H9 (cell line): ENCODE results near the gene ADAM33. TPM values are rescaled to one million over a fixed set of nuclear protein-coding genes. Genes with fewer than 3 reads are reported as not detected.

ENCODE experiments used
- DNase-seq: peaks from one replicate; pipeline ENCODE4 v3.0.0-alpha.2; 2017
- H2AFZ ChIP-seq: one replicate; pipeline ENCODE4 v1.6.1; 2013; ENCODE audit warnings: mild to moderate bottlenecking, low read length, control low read depth, moderate library complexity
- H2AK5ac ChIP-seq: 2 replicates; pipeline ENCODE4 v1.6.1; 2013; ENCODE audit warnings: low read length, control low read depth, mixed read lengths; ENCODE audit not compliant: insufficient read length
- H2BK120ac ChIP-seq: one replicate; pipeline ENCODE4 v1.6.1; 2013; ENCODE audit warnings: low read depth, mild to moderate bottlenecking, low read length, control low read depth, inconsistent platforms; ENCODE audit not compliant: poor library complexity, severe bottlenecking
- H2BK12ac ChIP-seq: 2 replicates; pipeline ENCODE4 v1.6.1; 2013; ENCODE audit warnings: low read length, control low read depth, mixed read lengths, low read depth; ENCODE audit not compliant: insufficient read length
- H2BK15ac ChIP-seq: 2 replicates; pipeline ENCODE4 v1.6.1; 2013; ENCODE audit warnings: low read depth, low read length, control low read depth
- H2BK20ac ChIP-seq: one replicate; pipeline ENCODE4 v1.6.1; 2013; ENCODE audit warnings: low read depth, mild to moderate bottlenecking, low read length, control low read depth, inconsistent platforms; ENCODE audit not compliant: poor library complexity, severe bottlenecking
- H2BK5ac ChIP-seq: 2 replicates; pipeline ENCODE4 v1.6.1; 2013; ENCODE audit warnings: low read length, control low read depth, mixed read lengths; ENCODE audit not compliant: insufficient read length
- H3K14ac ChIP-seq: 2 replicates; pipeline ENCODE4 v1.6.1; 2013; ENCODE audit warnings: low read length, control low read depth; ENCODE audit not compliant: insufficient read depth
- H3K18ac ChIP-seq: 2 replicates; pipeline ENCODE4 v1.6.1; 2013; ENCODE audit warnings: low read depth, mild to moderate bottlenecking, mixed read lengths, low read length, control low read depth; ENCODE audit not compliant: insufficient read length
- H3K23ac ChIP-seq: 2 replicates; pipeline ENCODE4 v1.6.1; 2013; ENCODE audit warnings: low read length, control low read depth, mixed read lengths, low read depth; ENCODE audit not compliant: insufficient read length
- H3K23me2 ChIP-seq: 2 replicates; pipeline ENCODE4 v1.6.1; 2013; ENCODE audit warnings: low read depth, mild to moderate bottlenecking, mixed read lengths, low read length, control low read depth; ENCODE audit not compliant: insufficient read length, poor library complexity, severe bottlenecking
- H3K27ac ChIP-seq: 2 replicates; pipeline ENCODE4 v1.5.1; 2013; ENCODE audit warnings: low read length, control low read depth, mixed read lengths, low read depth; ENCODE audit not compliant: insufficient read length
- H3K27me3 ChIP-seq: 2 replicates; pipeline ENCODE4 v1.6.1; 2013; ENCODE audit warnings: low read length, control low read depth, inconsistent platforms; ENCODE audit not compliant: insufficient read depth
- H3K4ac ChIP-seq: 2 replicates; pipeline ENCODE4 v1.6.1; 2013; ENCODE audit warnings: low read depth, mild to moderate bottlenecking, control low read depth, inconsistent platforms, low read length, moderate library complexity
- H3K4me1 ChIP-seq: 2 replicates; pipeline ENCODE4 v1.6.1; 2013; ENCODE audit warnings: low read length, control low read depth, inconsistent platforms; ENCODE audit not compliant: insufficient read depth
- H3K4me2 ChIP-seq: 2 replicates; pipeline ENCODE4 v1.6.1; 2013; ENCODE audit warnings: low read length, control low read depth, mixed read lengths; ENCODE audit not compliant: insufficient read length, insufficient read depth
- H3K56ac ChIP-seq: 2 replicates; pipeline ENCODE4 v1.6.1; 2013; ENCODE audit warnings: low read depth, mild to moderate bottlenecking, mixed read lengths, low read length, control low read depth; ENCODE audit not compliant: insufficient read length
- H3K79me1 ChIP-seq: 2 replicates; pipeline ENCODE4 v1.6.1; 2013; ENCODE audit warnings: low read depth, mild to moderate bottlenecking, moderate library complexity, low read length, control low read depth, inconsistent platforms; ENCODE audit not compliant: insufficient read depth, poor library complexity, severe bottlenecking
- H3K79me2 ChIP-seq: 2 replicates; pipeline ENCODE4 v1.6.1; 2013; ENCODE audit warnings: low read length, control low read depth, inconsistent platforms; ENCODE audit not compliant: insufficient read depth
- H3K9ac ChIP-seq: 2 replicates; pipeline ENCODE4 v1.6.1; 2013; ENCODE audit warnings: low read length, control low read depth, mixed read lengths; ENCODE audit not compliant: insufficient read length; ENCODE audit errors: extremely low read depth
- H3K9me3 ChIP-seq: one replicate; pipeline ENCODE4 v1.6.1; 2013; ENCODE audit warnings: low read depth, low read length, inconsistent platforms; ENCODE audit not compliant: control insufficient read depth
- H3T11ph ChIP-seq: one replicate; pipeline ENCODE4 v1.6.1; 2013; ENCODE audit warnings: mild to moderate bottlenecking, low read length, control low read depth, inconsistent platforms
- H4K20me1 ChIP-seq: one replicate; pipeline ENCODE4 v1.6.1; 2013; ENCODE audit not compliant: control insufficient read depth, insufficient read length, insufficient read depth
- H4K5ac ChIP-seq: 2 replicates; pipeline ENCODE4 v1.6.1; 2013; ENCODE audit warnings: low read depth, mild to moderate bottlenecking, mixed read lengths, low read length, control low read depth; ENCODE audit not compliant: insufficient read length
- H4K8ac ChIP-seq: replicated peaks from 2 replicates; pipeline ENCODE4 v1.6.1; 2013; ENCODE audit warnings: low read length, control low read depth, mixed read lengths, low read depth; ENCODE audit not compliant: insufficient read length
- H4K91ac ChIP-seq: 2 replicates; pipeline ENCODE4 v1.6.1; 2013; ENCODE audit warnings: low read depth, mild to moderate bottlenecking, moderate library complexity, mixed read lengths, low read length, control low read depth; ENCODE audit not compliant: insufficient read length
- H3K27ac Mint-ChIP-seq, 3 experiments: 2 replicates in 2 of 3; 3 replicates in 1 of 3; pipeline ENCODE4 v1.8.0; 2020 to 2021; ENCODE audit warnings: mixed read lengths in 3 of 3, mild to moderate bottlenecking in 1 of 3, moderate library complexity in 1 of 3
- H3K27me3 Mint-ChIP-seq: 2 replicates; pipeline ENCODE4 v1.8.0; 2021; ENCODE audit warnings: low read depth, mild to moderate bottlenecking, moderate library complexity, mixed read lengths
- H3K36me3 Mint-ChIP-seq, 3 experiments: 2 replicates in 2 of 3; 3 replicates in 1 of 3; pipeline ENCODE4 v1.8.0; 2020 to 2021; ENCODE audit warnings: low read depth in 3 of 3, mixed read lengths in 3 of 3; ENCODE audit not compliant: insufficient read depth in 1 of 3
- H3K4me1 Mint-ChIP-seq, 2 experiments: 2 replicates each; pipeline ENCODE4 v1.8.0; 2020; ENCODE audit warnings: mixed read lengths in 2 of 2
- H3K4me3 Mint-ChIP-seq, 2 experiments: 2 replicates in 1 of 2; 3 replicates in 1 of 2; pipeline ENCODE4 v1.8.0; 2020 to 2021; ENCODE audit warnings: mild to moderate bottlenecking in 2 of 2, mixed read lengths in 2 of 2, moderate library complexity in 1 of 2
- H3K9me3 Mint-ChIP-seq, 2 experiments: 2 replicates in 1 of 2; 3 replicates in 1 of 2; pipeline ENCODE4 v1.8.0; 2020; ENCODE audit warnings: mild to moderate bottlenecking in 2 of 2, mixed read lengths in 2 of 2, moderate library complexity in 1 of 2
- CTCF ChIP-seq: fragments of 200-600 bp; sonication (generic); conservative IDR thresholded peaks from 3 replicates; pipeline ENCODE4 v1.8.0; 2021; ENCODE audit warnings: antibody characterized with exemption, mild to moderate bottlenecking
- WGBS: extraction: QIAGEN DNeasy Blood & Tissue Kit; methylation state at CpG from one replicate; pipeline ENCODE4 v1.1.7; 2013; ENCODE audit warnings: missing lambda C conversion rate, low lambda C conversion rate, mixed read lengths; ENCODE audit not compliant: insufficient read length; ENCODE audit errors: extremely low coverage; 5-methylcytosine and 5-hydroxymethylcytosine counted together
- total RNA-seq: library from RNA; stranded (reverse); gene quantifications from 2 replicates; pipeline ENCODE4 v1.2.1, GENCODE V29; 2021

ADAM33 gene
- total RNA-seq, 1 experiment from 2014 or later: 4.0 TPM

- no peak for TF ChIP-seq CTCF
- Histone ChIP-seq H3K23me2 (no peaks in the 10 kb centered on the region), H2BK15ac (no peak overlapping the region), H3K4ac (no peak overlapping the region), H3K27ac (no peak overlapping the region), H2BK5ac (no peak overlapping the region), H3K23ac (no peak overlapping the region), H4K5ac (no peak overlapping the region), H2BK120ac (no peak overlapping the region), H2BK12ac (no peak overlapping the region), H4K20me1 (no peaks in the 10 kb centered on the region), H3T11ph (no peak overlapping the region), H3K9ac (no peak overlapping the region), H3K56ac (no peak overlapping the region), H2BK20ac (no peak overlapping the region), H3K9me3 (no peaks in the 10 kb centered on the region), H2AK5ac (no peak overlapping the region), H3K79me2 (no peaks in the 10 kb centered on the region), H3K79me1 (no peaks in the 10 kb centered on the region), H4K8ac (no peak overlapping the region), H3K14ac (no peak overlapping the region), H4K91ac (no peak overlapping the region), H3K18ac (no peak overlapping the region), H3K4me1 (no peaks in the 10 kb centered on the region), H2AFZ (no peak overlapping the region), H3K4me2 (no peak overlapping the region), H3K27me3 (no peaks in the 10 kb centered on the region)
- no CpG with 5 or more reads among the region's 3 CpGs for WGBS
- H3K36me3 Mint-ChIP-seq: no peaks in the 10 kb centered on the region; a peak in 1 of 7 replicates
- no peaks in the 10 kb centered on the region for H3K4me1 Mint-ChIP-seq
- H3K4me3 Mint-ChIP-seq: no peak overlapping the region
- H3K27ac Mint-ChIP-seq: no peak overlapping the region
- no peaks in the 10 kb centered on the region; the same call in none of the 2 replicates for H3K27me3 Mint-ChIP-seq
- no peak for DNase-seq
- no peaks in the 10 kb centered on the region for H3K9me3 Mint-ChIP-seq
Observed at GRCh38 chr20:3707508-3707899, 25.7 kb upstream of the ADAM33 start.
